Neuronal stem cell (in vitro differentiated cells): ENCODE measurements around the gene GMDS.

Experiments used
- DNase-seq: peaks from one replicate; pipeline ENCODE4 v3.0.0-alpha.2; 2013; ENCODE audit warnings: low spot score
- H2AFZ ChIP-seq: one replicate; pipeline ENCODE4 v1.6.1; 2013; ENCODE audit warnings: mild to moderate bottlenecking, low read length, inconsistent platforms
- H2AK5ac ChIP-seq: 2 replicates; pipeline ENCODE4 v1.6.1; 2013; ENCODE audit warnings: low read depth, mild to moderate bottlenecking, inconsistent platforms, low read length, moderate library complexity, mixed read lengths
- H2BK120ac ChIP-seq: 2 replicates; pipeline ENCODE4 v1.6.1; 2013; ENCODE audit warnings: low read depth, mild to moderate bottlenecking, inconsistent platforms, low read length, moderate library complexity, mixed read lengths
- H2BK12ac ChIP-seq: one replicate; pipeline ENCODE4 v1.6.1; 2013; ENCODE audit warnings: low read length, inconsistent platforms
- H2BK15ac ChIP-seq: 2 replicates; pipeline ENCODE4 v1.6.1; 2013; ENCODE audit warnings: mild to moderate bottlenecking, low read length, inconsistent platforms, mixed read lengths
- H2BK5ac ChIP-seq: one replicate; pipeline ENCODE4 v1.6.1; 2013; ENCODE audit warnings: inconsistent platforms, mild to moderate bottlenecking, low read length, moderate library complexity
- H3K14ac ChIP-seq: one replicate; pipeline ENCODE4 v1.6.1; 2013; ENCODE audit warnings: low read length, inconsistent platforms
- H3K18ac ChIP-seq: 2 replicates; pipeline ENCODE4 v1.6.1; 2013; ENCODE audit warnings: low read length, inconsistent platforms
- H3K23ac ChIP-seq: 2 replicates; pipeline ENCODE4 v1.6.1; 2013; ENCODE audit warnings: low read depth, mild to moderate bottlenecking, mixed read lengths, low read length, inconsistent platforms; ENCODE audit not compliant: poor library complexity
- H3K27ac ChIP-seq: replicated peaks from 3 replicates; pipeline ENCODE4 v1.5.1; 2013; ENCODE audit warnings: low read length, inconsistent platforms
- H3K27me3 ChIP-seq, 3 experiments: 2 replicates each; pipeline ENCODE4 v1.6.1; 2013; ENCODE audit warnings: low read length in 3 of 3, mild to moderate bottlenecking in 2 of 3, inconsistent platforms in 1 of 3, low read depth in 1 of 3, mixed read lengths in 1 of 3, moderate library complexity in 1 of 3; ENCODE audit not compliant: control insufficient read depth in 3 of 3, insufficient read depth in 3 of 3
- H3K36me3 ChIP-seq, 2 donors: replicated peaks in 1 of 2; 2 replicates each; pipeline ENCODE4 v1.6.1; 2013; ENCODE audit warnings: low read length in 2 of 2; ENCODE audit not compliant: control insufficient read depth in 2 of 2, insufficient read depth in 2 of 2
- H3K4ac ChIP-seq: 2 replicates; pipeline ENCODE4 v1.6.1; 2013; ENCODE audit warnings: inconsistent platforms, mild to moderate bottlenecking, low read length, moderate library complexity
- H3K4me1 ChIP-seq, 2 donors: 1 replicate in 1 of 2; 2 replicates in 1 of 2; pipeline ENCODE4 v1.6.1; 2013; ENCODE audit warnings: low read length in 2 of 2, low read depth in 1 of 2; ENCODE audit not compliant: control insufficient read depth in 2 of 2, insufficient read depth in 1 of 2
- H3K4me2 ChIP-seq: one replicate; pipeline ENCODE4 v1.6.1; 2013; ENCODE audit warnings: mild to moderate bottlenecking, low read length, inconsistent platforms; ENCODE audit not compliant: insufficient read depth, poor library complexity, severe bottlenecking
- H3K4me3 ChIP-seq, 2 donors: 2 replicates each; pipeline ENCODE4 v1.5.1; 2013; ENCODE audit warnings: low read length in 2 of 2, mild to moderate bottlenecking in 2 of 2, inconsistent platforms in 1 of 2, moderate library complexity in 1 of 2
- H3K79me1 ChIP-seq: one replicate; pipeline ENCODE4 v1.6.1; 2013; ENCODE audit warnings: low read depth, mild to moderate bottlenecking, inconsistent platforms, low read length, moderate library complexity
- H3K9ac ChIP-seq: one replicate; pipeline ENCODE4 v1.6.1; 2013; ENCODE audit warnings: mild to moderate bottlenecking, low read depth, low read length, inconsistent platforms; ENCODE audit not compliant: poor library complexity
- H3K9me3 ChIP-seq, 2 donors: replicated peaks in 1 of 2; 2 replicates each; pipeline versions ENCODE3 to v1.6.1; 2013; ENCODE audit warnings: low read length in 2 of 2, mild to moderate bottlenecking in 2 of 2, inconsistent platforms in 1 of 2, low read depth in 1 of 2, mixed read lengths in 1 of 2, moderate library complexity in 1 of 2; ENCODE audit not compliant: control insufficient read depth in 2 of 2, insufficient read depth in 1 of 2
- H4K8ac ChIP-seq: one replicate; pipeline ENCODE4 v1.6.1; 2013; ENCODE audit warnings: low read depth, mild to moderate bottlenecking, inconsistent platforms, low read length, moderate library complexity
- H4K91ac ChIP-seq: one replicate; pipeline ENCODE4 v1.6.1; 2013; ENCODE audit warnings: low read length, low read depth, mild to moderate bottlenecking, inconsistent platforms; ENCODE audit not compliant: poor library complexity
- WGBS, 2 donors: extraction: QIAGEN DNeasy Blood & Tissue Kit; methylation state at CpG; one replicate each; pipeline ENCODE4 v1.1.7; 2013; ENCODE audit warnings: missing lambda C conversion rate in 2 of 2, mixed read lengths in 1 of 2; ENCODE audit not compliant: insufficient read length in 2 of 2, insufficient replicate concordance in 1 of 2; ENCODE audit errors: extremely low coverage in 2 of 2; 5-methylcytosine and 5-hydroxymethylcytosine counted together

Gene GMDS

GRCh38 chr6:2179241-2179640, 66.2 kb downstream of the GMDS start:
- H3K36me3 ChIP-seq: no peaks in the 10 kb centered on the region
- no peak overlapping the region for H2BK120ac ChIP-seq
- no peak overlapping the region for H3K4me3 ChIP-seq
- H2AFZ ChIP-seq: no peak overlapping the region
- H3K4me2 ChIP-seq: no peak overlapping the region
- H3K79me1 ChIP-seq: peaks cover 3% of the 10 kb centered on the region
- H2AK5ac ChIP-seq: no peak overlapping the region
- no peak overlapping the region for H4K91ac ChIP-seq
- no peak overlapping the region for H3K9ac ChIP-seq
- no peak overlapping the region for H2BK15ac ChIP-seq
- no peak overlapping the region for H3K14ac ChIP-seq
- no peak overlapping the region for H3K23ac ChIP-seq
- H3K4me1 ChIP-seq: no peaks in the 10 kb centered on the region
- H3K18ac ChIP-seq: no peak overlapping the region
- no peak overlapping the region for H2BK5ac ChIP-seq
- peaks cover 3% of the 10 kb centered on the region in 2 donors for H3K9me3 ChIP-seq
- H3K4ac ChIP-seq: no peak overlapping the region
- WGBS, 2 donors: no CpG with 5 or more reads among the region's 1 CpG
- DNase-seq: no peak
- no peaks in the 10 kb centered on the region for H3K27me3 ChIP-seq
- no peak overlapping the region for H2BK12ac ChIP-seq
- no peak overlapping the region for H3K27ac ChIP-seq
- H4K8ac ChIP-seq: no peak overlapping the region

DNA sequence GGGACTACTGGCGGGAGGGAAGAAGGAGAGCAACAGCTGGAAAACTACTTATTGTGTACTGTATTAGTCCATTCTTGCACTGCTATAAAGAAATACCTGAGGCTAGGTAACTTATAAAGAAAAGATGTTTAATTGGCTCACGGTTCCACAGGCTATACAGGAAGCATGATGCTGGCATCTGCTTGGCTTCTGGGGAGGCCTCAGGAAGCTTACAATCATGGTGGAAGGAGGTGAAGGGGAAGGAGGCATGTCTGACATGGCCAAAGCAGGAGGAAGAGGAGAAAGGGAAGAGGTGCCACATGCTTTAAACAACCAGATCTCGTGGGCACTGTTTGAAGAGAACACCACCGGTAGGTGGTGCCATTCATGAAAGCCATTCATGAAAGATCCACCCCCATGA, 67.3 kb downstream of the GMDS start:
- Histone ChIP-seq H3K14ac (no peak overlapping the region), H3K27me3 (no peaks in the 10 kb centered on the region)

DNA sequence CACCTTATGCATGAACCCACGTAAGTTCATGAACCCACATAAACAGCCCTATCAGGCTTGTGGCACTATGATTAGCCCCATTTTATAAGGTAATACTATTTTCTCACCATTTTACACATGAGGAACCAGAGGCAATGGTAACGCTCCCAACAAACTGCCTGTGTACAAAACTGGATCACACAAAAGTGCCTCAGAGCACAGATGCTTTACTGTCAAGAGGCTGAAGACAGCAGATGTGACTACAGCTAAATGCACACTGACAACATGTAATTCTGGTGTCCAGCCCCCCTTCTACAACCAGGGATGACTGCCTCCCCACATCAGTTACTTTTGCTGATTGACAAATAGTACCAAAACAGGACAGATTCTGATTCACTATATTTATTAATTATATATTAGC, 69.6 kb downstream of the GMDS start:
- Histone ChIP-seq H2BK15ac (no peak overlapping the region), H3K36me3 (no peaks in the 10 kb centered on the region), H3K79me1 (peaks cover 3% of the 10 kb centered on the region), H2BK120ac (no peak overlapping the region), H3K4me2 (no peak overlapping the region), H2BK5ac (no peak overlapping the region), H2AK5ac (no peak overlapping the region), H4K91ac (no peak overlapping the region), H4K8ac (no peak overlapping the region), H3K14ac (no peak overlapping the region), H3K4me3 (no peak overlapping the region), H3K9me3 (peaks cover 3% of the 10 kb centered on the region in 2 donors), H3K23ac (no peak overlapping the region), H3K9ac (no peak overlapping the region), H2AFZ (no peak overlapping the region), H3K27me3 (no peaks in the 10 kb centered on the region), H3K4ac (no peak overlapping the region), H3K27ac (no peak overlapping the region), H3K18ac (no peak overlapping the region), H2BK12ac (no peak overlapping the region), H3K4me1 (no peaks in the 10 kb centered on the region)
- no peak for DNase-seq
- no CpG with 5 or more reads among the region's 2 CpGs for WGBS, 2 donors

More for the DNA sequence above, 67.3 kb downstream of the GMDS start:
- H3K4me3 ChIP-seq: no peak overlapping the region
- H2AK5ac ChIP-seq: no peak overlapping the region
- H3K18ac ChIP-seq: no peak overlapping the region
- no peak overlapping the region for H2BK15ac ChIP-seq
- no peak overlapping the region for H3K9ac ChIP-seq
- H3K79me1 ChIP-seq: peaks cover 3% of the 10 kb centered on the region
- no CpG with 5 or more reads among the region's 4 CpGs for WGBS, 2 donors
- H2AFZ ChIP-seq: no peak overlapping the region
- H2BK5ac ChIP-seq: no peak overlapping the region
- H3K27ac ChIP-seq: no peak overlapping the region
- H2BK12ac ChIP-seq: no peak overlapping the region
- no peak overlapping the region for H3K23ac ChIP-seq
- no peak overlapping the region for H4K91ac ChIP-seq
- H3K4me1 ChIP-seq: no peaks in the 10 kb centered on the region
- H2BK120ac ChIP-seq: no peak overlapping the region
- DNase-seq: no peak
- H3K36me3 ChIP-seq: no peaks in the 10 kb centered on the region
- peaks cover 3% of the 10 kb centered on the region in 2 donors for H3K9me3 ChIP-seq
- no peak overlapping the region for H3K4ac ChIP-seq
- no peak overlapping the region for H3K4me2 ChIP-seq
- H4K8ac ChIP-seq: no peak overlapping the region

DNA sequence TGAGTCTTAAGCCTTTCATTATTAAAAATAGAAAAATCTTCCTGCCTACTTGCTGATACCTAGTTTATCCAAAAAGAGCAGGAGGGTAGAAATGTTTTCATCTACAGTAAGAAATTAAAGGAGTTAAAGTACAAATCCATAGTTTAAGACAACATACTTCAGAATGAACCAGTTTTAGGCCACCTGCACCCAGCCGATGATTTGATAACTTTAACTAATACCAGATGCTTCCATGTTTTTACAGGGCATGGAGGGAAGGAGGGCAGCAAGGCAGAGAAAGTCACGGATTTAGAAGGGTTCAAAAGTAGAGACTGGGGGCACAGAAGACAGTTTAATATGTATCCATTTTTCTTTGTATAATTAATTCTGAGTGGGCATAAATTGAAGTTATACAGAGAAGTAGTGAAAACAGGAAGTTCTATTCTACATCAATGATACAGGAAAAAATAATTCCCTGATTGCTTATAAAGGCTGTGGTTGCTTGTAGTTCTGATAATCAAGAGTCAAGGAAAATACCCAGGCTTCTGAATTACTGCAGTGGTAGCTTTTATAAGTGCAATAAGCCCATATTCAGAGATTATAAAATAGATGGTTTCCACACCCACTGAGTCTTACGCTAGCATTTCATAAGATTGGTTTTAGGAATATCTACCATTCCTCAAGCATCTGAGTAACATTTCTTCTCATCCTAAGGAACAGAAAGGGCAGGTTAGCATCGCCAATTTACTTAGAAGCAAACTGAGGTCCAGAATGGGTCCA, 72.0 kb downstream of the GMDS start:
- Histone ChIP-seq H3K18ac (no peak overlapping the region), H2BK12ac (no peak overlapping the region), H4K8ac (no peak overlapping the region), H3K23ac (no peak overlapping the region), H3K79me1 (peaks cover 3% of the 10 kb centered on the region), H3K9me3 (peaks cover 2 to 3% of the 10 kb centered on the region in 2 donors), H3K4ac (no peak overlapping the region), H4K91ac (no peak overlapping the region), H3K4me2 (no peak overlapping the region), H3K4me3 (no peak overlapping the region), H2AFZ (no peak overlapping the region), H3K4me1 (no peaks in the 10 kb centered on the region), H2BK15ac (no peak overlapping the region), H2BK120ac (no peak overlapping the region), H3K9ac (no peak overlapping the region), H2AK5ac (no peak overlapping the region), H2BK5ac (no peak overlapping the region), H3K27me3 (no peaks in the 10 kb centered on the region), H3K14ac (no peak overlapping the region), H3K36me3 (no peaks in the 10 kb centered on the region), H3K27ac (no peak overlapping the region)
- no peak for DNase-seq
- WGBS, 2 donors: no CpG with 5 or more reads among the region's 4 CpGs
